Activated CD8-positive, alpha-beta memory T cell treated with anti-CD3 and anti-CD28 coated beads for 48 hours (primary cell): ENCODE data around the gene GDF3.
"Not testable (repeated sequence)": the region's sequence is repeated elsewhere in the genome, so short reads cannot be mapped to it uniquely, and the experiment has no call there.

ENCODE experiments used
- DNase-seq, 3 experiments: peaks; one replicate each; pipeline ENCODE4 v3.0.0-alpha.2; 2020; ENCODE audit warnings: low read depth in 2 of 3, low spot score in 2 of 3

GDF3 gene

GRCh38 chr12:7695566-7696197 lies at the start of gene GDF3:
Gene GDF3 (minus strand): TSS chr12:7695775. CDS start chr12:7695728, 47 bp downstream.
- DNase-seq, result no peak

GRCh38 chr12:7732993-7733392 lies 37.4 kb upstream of the GDF3 start:
- no peak for DNase-seq

GRCh38 chr12:7731486-7731885 lies 35.9 kb upstream of the GDF3 start:
- DNase-seq, result no peak

GRCh38 chr12:7730984-7731383 lies 35.4 kb upstream of the GDF3 start:
- not testable (repeated sequence) for DNase-seq

GRCh38 chr12:7729746-7730145 lies 34.2 kb upstream of the GDF3 start:
- no peak for DNase-seq

- no peak for DNase-seq
Measured at GRCh38 chr12:7723926-7724325, 28.4 kb upstream of the GDF3 start.

- DNase-seq, result no peak
Measured at GRCh38 chr12:7719946-7720730, 24.6 kb upstream of the GDF3 start.

- DNase-seq, result no peak
Measured at GRCh38 chr12:7716381-7716780, 20.8 kb upstream of the GDF3 start.

- DNase-seq, result no peak
Measured at GRCh38 chr12:7712841-7713442, 17.4 kb upstream of the GDF3 start.

- DNase-seq, result no peak
Measured at GRCh38 chr12:7711133-7711532, 15.6 kb upstream of the GDF3 start, which contains the start of gene DPPA3. Gene DPPA3 (plus strand): TSS chr12:7711433. CDS start chr12:7711571, 138 bp downstream.

GRCh38 chr12:7709969-7710675 lies 14.5 kb upstream of the GDF3 start:
- no peak for DNase-seq

GRCh38 chr12:7705846-7706245 lies 10.3 kb upstream of the GDF3 start:
- DNase-seq, result no peak

GRCh38 chr12:7695237-7695560 lies 376 bp downstream of the GDF3 start:
- no peak for DNase-seq

GRCh38 chr12:7694556-7695236 lies 879 bp downstream of the GDF3 start:
- DNase-seq, result no peak

GRCh38 chr12:7693793-7694192 lies 1.8 kb downstream of the GDF3 start:
- DNase-seq, result no peak

- no peak for DNase-seq
Measured at GRCh38 chr12:7681535-7681934, 14.0 kb downstream of the GDF3 start.

- no peak for DNase-seq
Measured at GRCh38 chr12:7679251-7680045, 16.1 kb downstream of the GDF3 start.

GRCh38 chr12:7678744-7679143 lies 16.8 kb downstream of the GDF3 start:
- no peak for DNase-seq

GRCh38 chr12:7677432-7677888 lies 18.1 kb downstream of the GDF3 start:
- DNase-seq, result not testable (repeated sequence)

- not testable (repeated sequence) for DNase-seq
Measured at GRCh38 chr12:7675455-7675854, 20.1 kb downstream of the GDF3 start.
